Measurements from ENCODE around the gene CPNE2. TPM values are rescaled to one million over a fixed set of nuclear protein-coding genes. Genes with fewer than 3 reads are reported as not detected.

Gene CPNE2
- polyA plus RNA-seq (2013, experiment 1 of 2): 60.5 TPM
- 61.7 TPM for polyA plus RNA-seq (2013, experiment 2 of 2)

- DNase-seq (ENCODE audit: low spot score): peak; percentile 45
- peak within 1 kb of the TSS; percentile 78 to 95 for H3K4me3 ChIP-seq (ENCODE audit: low read length in 2 of 2)
These were observed at the start of gene CPNE2 for GRCh38 chr16:57091975-57092785. Gene CPNE2 (plus strand): TSS chr16:57092583. CDS start chr16:57110743, 18,160 bp downstream.

GRCh38 chr16:57043248-57043647 is 49.1 kb upstream of the CPNE2 start:
- Histone ChIP-seq H2BK5ac (ENCODE audit: low read length) (no peak overlapping the region), H2AFZ (ENCODE audit: low read length) (no peak overlapping the region), H3K18ac (ENCODE audit: low read length) (no peak overlapping the region), H2BK120ac (ENCODE audit: low read depth, low read length) (no peak overlapping the region), H3K79me1 (ENCODE audit: low read depth, low read length) (no peaks in the 10 kb centered on the region), H4K8ac (ENCODE audit: low read depth, low read length) (no peak overlapping the region), H2BK12ac (ENCODE audit: low read length) (no peak overlapping the region), H2AK5ac (ENCODE audit: low read depth, low read length) (no peak overlapping the region), H3K4me1 (ENCODE audit: control insufficient read depth in 2 of 2, insufficient read depth in 1 of 2, low read depth in 1 of 2, low read length in 2 of 2) (peaks cover 0 to 2% of the 10 kb centered on the region in 2 donors), H3K27me3 (ENCODE audit: control insufficient read depth in 3 of 3, insufficient read depth in 3 of 3, low read depth in 1 of 3, low read length in 3 of 3) (peaks cover 0 to 8% (median 0%) of the 10 kb centered on the region in 3 experiments), H3K14ac (ENCODE audit: low read length) (no peak overlapping the region), H3K4me2 (ENCODE audit: insufficient read depth, low read length, poor library complexity, severe bottlenecking) (no peak overlapping the region), H4K91ac (ENCODE audit: low read depth, low read length, poor library complexity) (no peak overlapping the region), H2BK15ac (ENCODE audit: low read length) (no peak overlapping the region), H3K23ac (ENCODE audit: low read depth, low read length, poor library complexity) (no peak overlapping the region), H3K4me3 (ENCODE audit: low read length in 2 of 2) (no peak overlapping the region), H3K9ac (ENCODE audit: low read depth, low read length, poor library complexity) (peak overlapping the region; percentile 35), H3K4ac (ENCODE audit: low read length) (no peak overlapping the region), H3K9me3 (replicated peaks in 1 of 2; ENCODE audit: control insufficient read depth in 2 of 2, insufficient read depth in 1 of 2, low read depth in 1 of 2, low read length in 2 of 2) (peaks cover 2 to 4% of the 10 kb centered on the region in 2 donors), H3K36me3 (replicated peaks in 1 of 2; ENCODE audit: control insufficient read depth in 2 of 2, insufficient read depth in 2 of 2, low read length in 2 of 2) (no peaks in the 10 kb centered on the region), H3K27ac (replicated peaks; ENCODE audit: low read length) (no peak overlapping the region)
- no peak for DNase-seq (ENCODE audit: low spot score)
- WGBS, 2 donors (ENCODE audit: extremely low coverage in 2 of 2, insufficient read length in 2 of 2, insufficient replicate concordance in 1 of 2): no CpG with 5 or more reads among the region's 9 CpGs

More at GRCh38 chr16:57091975-57092785, at the start of gene CPNE2:
- no peak within 1 kb of the TSS for H4K8ac ChIP-seq (ENCODE audit: low read depth, low read length)
- H2AFZ ChIP-seq (ENCODE audit: low read length): peak within 1 kb of the TSS; percentile 99
- peak within 1 kb of the TSS; percentile 93 for H3K9ac ChIP-seq (ENCODE audit: low read depth, low read length, poor library complexity)
- H2BK15ac ChIP-seq (ENCODE audit: low read length): no peak within 1 kb of the TSS
- peak within 1 kb of the TSS; percentile 59 for H2AK5ac ChIP-seq (ENCODE audit: low read depth, low read length)
- WGBS, 2 donors (ENCODE audit: extremely low coverage in 2 of 2, insufficient read length in 2 of 2, insufficient replicate concordance in 1 of 2): no CpG with 5 or more reads among the region's 100 CpGs
- peaks cover 0 to 18% of the 10 kb centered on the region in 2 donors for H3K36me3 ChIP-seq (replicated peaks in 1 of 2; ENCODE audit: control insufficient read depth in 2 of 2, insufficient read depth in 2 of 2, low read length in 2 of 2)
- H3K4me1 ChIP-seq (ENCODE audit: control insufficient read depth in 2 of 2, insufficient read depth in 1 of 2, low read depth in 1 of 2, low read length in 2 of 2): peaks cover 8 to 18% of the 10 kb centered on the region in 2 donors
- H3K27ac ChIP-seq (replicated peaks; ENCODE audit: low read length): no peak within 1 kb of the TSS
- H3K23ac ChIP-seq (ENCODE audit: low read depth, low read length, poor library complexity): peak within 1 kb of the TSS; percentile 74
- H3K4ac ChIP-seq (ENCODE audit: low read length): no peak within 1 kb of the TSS
- H4K91ac ChIP-seq (ENCODE audit: low read depth, low read length, poor library complexity): no peak within 1 kb of the TSS
- no peak within 1 kb of the TSS for H3K14ac ChIP-seq (ENCODE audit: low read length)
- peaks cover 0 to 13% (median 0%) of the 10 kb centered on the region in 3 experiments for H3K27me3 ChIP-seq (ENCODE audit: control insufficient read depth in 3 of 3, insufficient read depth in 3 of 3, low read depth in 1 of 3, low read length in 3 of 3)
- no peaks in the 10 kb centered on the region for H3K79me1 ChIP-seq (ENCODE audit: low read depth, low read length)
- H3K4me2 ChIP-seq (ENCODE audit: insufficient read depth, low read length, poor library complexity, severe bottlenecking): peak within 1 kb of the TSS; percentile 69
- H2BK120ac ChIP-seq (ENCODE audit: low read depth, low read length): peak within 1 kb of the TSS; percentile 32
- H3K18ac ChIP-seq (ENCODE audit: low read length): peak within 1 kb of the TSS; percentile 96
- no peak within 1 kb of the TSS for H2BK5ac ChIP-seq (ENCODE audit: low read length)
- peaks cover 0 to 3% of the 10 kb centered on the region in 2 donors for H3K9me3 ChIP-seq (replicated peaks in 1 of 2; ENCODE audit: control insufficient read depth in 2 of 2, insufficient read depth in 1 of 2, low read depth in 1 of 2, low read length in 2 of 2)
- H2BK12ac ChIP-seq (ENCODE audit: low read length): no peak within 1 kb of the TSS

- Histone ChIP-seq H3K9me3 (replicated peaks in 1 of 2; ENCODE audit: control insufficient read depth in 2 of 2, insufficient read depth in 1 of 2, low read depth in 1 of 2, low read length in 2 of 2) (peaks cover 2 to 4% of the 10 kb centered on the region in 2 donors), H3K4me3 (ENCODE audit: low read length in 2 of 2) (no peak overlapping the region), H3K36me3 (replicated peaks in 1 of 2; ENCODE audit: control insufficient read depth in 2 of 2, insufficient read depth in 2 of 2, low read length in 2 of 2) (no peaks in the 10 kb centered on the region), H3K9ac (ENCODE audit: low read depth, low read length, poor library complexity) (no peak overlapping the region), H4K91ac (ENCODE audit: low read depth, low read length, poor library complexity) (no peak overlapping the region), H3K23ac (ENCODE audit: low read depth, low read length, poor library complexity) (peak overlapping the region; percentile 6), H3K4me2 (ENCODE audit: insufficient read depth, low read length, poor library complexity, severe bottlenecking) (no peak overlapping the region), H2BK12ac (ENCODE audit: low read length) (no peak overlapping the region), H3K4me1 (ENCODE audit: control insufficient read depth in 2 of 2, insufficient read depth in 1 of 2, low read depth in 1 of 2, low read length in 2 of 2) (peaks cover 0 to 2% of the 10 kb centered on the region in 2 donors), H2AK5ac (ENCODE audit: low read depth, low read length) (no peak overlapping the region), H3K27ac (replicated peaks; ENCODE audit: low read length) (no peak overlapping the region), H3K27me3 (ENCODE audit: control insufficient read depth in 3 of 3, insufficient read depth in 3 of 3, low read depth in 1 of 3, low read length in 3 of 3) (peaks cover 0 to 3% (median 0%) of the 10 kb centered on the region in 3 experiments), H2BK120ac (ENCODE audit: low read depth, low read length) (no peak overlapping the region), H3K14ac (ENCODE audit: low read length) (no peak overlapping the region), H2BK5ac (ENCODE audit: low read length) (no peak overlapping the region), H3K4ac (ENCODE audit: low read length) (no peak overlapping the region), H4K8ac (ENCODE audit: low read depth, low read length) (no peak overlapping the region), H2BK15ac (ENCODE audit: low read length) (no peak overlapping the region), H3K18ac (ENCODE audit: low read length) (peak overlapping the region; percentile 25), H2AFZ (ENCODE audit: low read length) (peak overlapping the region; percentile 79), H3K79me1 (ENCODE audit: low read depth, low read length) (no peaks in the 10 kb centered on the region)
- no CpG with 5 or more reads among the region's 12 CpGs for WGBS, 2 donors (ENCODE audit: extremely low coverage in 2 of 2, insufficient read length in 2 of 2, insufficient replicate concordance in 1 of 2)
- no peak for DNase-seq (ENCODE audit: low spot score)
These were observed 47.3 kb upstream of the CPNE2 start for GRCh38 chr16:57044931-57045693.

Measured in neuronal stem cell (in vitro differentiated cells).